Measurements from ENCODE around the gene POLL. TPM values are rescaled to one million over a fixed set of nuclear protein-coding genes. Genes with fewer than 3 reads are reported as not detected.

POLL gene
- total and polyA plus RNA-seq, 3 donors from 2014 or later: 50.3 to 93.1 (median 53.5) TPM

GRCh38 chr10:101616415-101617101 is 28.5 kb upstream of the POLL start:
- no peaks in the 10 kb centered on the region for H3K36me3 ChIP-seq (ENCODE audit: low read depth, missing control alignments)

GRCh38 chr10:101615525-101616116 is 27.6 kb upstream of the POLL start:
- H3K4me3 ChIP-seq: no peak overlapping the region
- intact Hi-C loops (cut with DNase I; ENCODE audit: low total_unique reads): no loop called here
- no peak overlapping the region for H3K27ac ChIP-seq
- 85 to 91% methylated on average over 5 of the region's 5 CpGs for WGBS, 2 donors
- TF ChIP-seq POLR2A (IDR thresholded peaks at IDR 0.05): no peak
- TF ChIP-seq CTCF (IDR thresholded peaks at IDR 0.05): no peak
- no peaks in the 10 kb centered on the region for H3K9me3 ChIP-seq
- DNase-seq: no peak
- no peaks in the 10 kb centered on the region for H3K27me3 ChIP-seq
- H3K36me3 ChIP-seq (ENCODE audit: low read depth, missing control alignments): no peaks in the 10 kb centered on the region
- H3K4me1 ChIP-seq: peaks cover 35% of the 10 kb centered on the region

More at GRCh38 chr10:101616415-101617101, 28.5 kb upstream of the POLL start:
- no peaks in the 10 kb centered on the region for H3K9me3 ChIP-seq
- no peak overlapping the region for H3K27ac ChIP-seq
- H3K27me3 ChIP-seq: no peaks in the 10 kb centered on the region
- intact Hi-C loops (cut with DNase I; ENCODE audit: low total_unique reads): no loop called here
- no peak for TF ChIP-seq POLR2A (IDR thresholded peaks at IDR 0.05)
- TF ChIP-seq CTCF (IDR thresholded peaks at IDR 0.05): no peak
- H3K4me1 ChIP-seq: peaks cover 35% of the 10 kb centered on the region
- 74 to 76% methylated on average over 8 to 9 of the region's 9 CpGs for WGBS, 2 donors
- DNase-seq: peak; percentile 63
- no peak overlapping the region for H3K4me3 ChIP-seq

GRCh38 chr10:101614663-101615524 is 26.8 kb upstream of the POLL start:
- 62 to 71% methylated on average over 11 to 13 of the region's 13 CpGs for WGBS, 2 donors
- intact Hi-C loops (cut with DNase I; ENCODE audit: low total_unique reads): no loop called here
- Histone ChIP-seq H3K36me3 (ENCODE audit: low read depth, missing control alignments) (no peaks in the 10 kb centered on the region), H3K4me3 (no peak overlapping the region), H3K27ac (no peak overlapping the region), H3K4me1 (peaks cover 35% of the 10 kb centered on the region), H3K9me3 (no peaks in the 10 kb centered on the region), H3K27me3 (no peaks in the 10 kb centered on the region)
- no peak for TF ChIP-seq POLR2A (IDR thresholded peaks at IDR 0.05)
- no peak for TF ChIP-seq CTCF (IDR thresholded peaks at IDR 0.05)
- DNase-seq: no peak

GRCh38 chr10:101613646-101614045 is 25.6 kb upstream of the POLL start:
- 100% methylated on average over 3 of the region's 3 CpGs for WGBS, 2 donors
- Histone ChIP-seq H3K27ac (no peak overlapping the region), H3K9me3 (no peaks in the 10 kb centered on the region), H3K36me3 (ENCODE audit: low read depth, missing control alignments) (no peaks in the 10 kb centered on the region), H3K4me3 (no peak overlapping the region), H3K4me1 (peaks cover 35% of the 10 kb centered on the region), H3K27me3 (no peaks in the 10 kb centered on the region)
- intact Hi-C loops (cut with DNase I; ENCODE audit: low total_unique reads): no loop called here
- DNase-seq: no peak
- TF ChIP-seq CTCF (IDR thresholded peaks at IDR 0.05): no peak
- no peak for TF ChIP-seq POLR2A (IDR thresholded peaks at IDR 0.05)

All from testis (tissue), 3 donors.